B cell (primary cell): ENCODE data around the gene NCOA5. TPM values are rescaled to one million over a fixed set of nuclear protein-coding genes. Genes with fewer than 3 reads are reported as not detected.
A peak's percentile ranks its signal among the peaks of the same experiment; 100 is the strongest.

Experiments used
- ATAC-seq: fragments of 200-7000 bp; cut with Tn5 transposase; one replicate; pipeline ENCODE4 v1.10.0; 2021; ENCODE audit warnings: low read depth, mild to moderate bottlenecking, moderate number of reproducible peaks, moderate library complexity
- CTCF ChIA-PET: fragments of 350-600 bp; sonication (Branson Sonifier 250); formaldehyde crosslinking; loops from one replicate; lab custom pipeline; 2021; ENCODE audit warnings: antibody characterized with exemption, inconsistent platforms; lab: Charles Lee
- POLR2A ChIA-PET: fragments of 350-600 bp; sonication (Branson Sonifier 250); formaldehyde crosslinking; loops from one replicate; lab custom pipeline; 2021; ENCODE audit warnings: antibody characterized with exemption; lab: Charles Lee
- DNase-seq: peaks from one replicate; pipeline ENCODE4 v3.0.0; 2013
- H2AFZ ChIP-seq: 2 replicates; pipeline ENCODE4 v1.6.1; 2012; ENCODE audit warnings: mild to moderate bottlenecking, low read depth, low read length; ENCODE audit not compliant: insufficient read depth, poor library complexity, severe bottlenecking
- H3K27ac ChIP-seq, 2 donors: 1 replicate in 1 of 2; 2 replicates in 1 of 2; pipeline ENCODE4 v1.5.1; 2012 to 2013; ENCODE audit warnings: low read length in 2 of 2, mild to moderate bottlenecking in 2 of 2, moderate library complexity in 1 of 2
- H3K27me3 ChIP-seq, 4 experiments: fragments of 200-600 bp in 1 of 4; sonication (generic) in 1 of 4; replicated peaks in 1 of 4; 1 replicate in 2 of 4; 2 replicates in 2 of 4; pipeline versions ENCODE4 v1.6.1 to v1.7.0; 2013 to 2016; ENCODE audit warnings: low read length in 3 of 4, mild to moderate bottlenecking in 2 of 4, mixed read lengths in 1 of 4, moderate library complexity in 1 of 4; ENCODE audit not compliant: insufficient read depth in 4 of 4, control insufficient read depth in 3 of 4; ENCODE audit errors: control extremely low read depth in 1 of 4
- H3K36me3 ChIP-seq, 2 experiments: replicated peaks in 1 of 2; 1 replicate in 1 of 2; 2 replicates in 1 of 2; pipeline versions ENCODE4 v1.6.1 to v1.7.1; 2013; ENCODE audit warnings: low read length in 1 of 2; ENCODE audit not compliant: insufficient read depth in 2 of 2, control insufficient read depth in 1 of 2; ENCODE audit errors: control extremely low read depth in 1 of 2, extremely low read depth in 1 of 2
- H3K4me1 ChIP-seq, 2 donors: fragments of 200-600 bp in 1 of 2; sonication (generic) in 1 of 2; 1 replicate in 1 of 2; 2 replicates in 1 of 2; pipeline versions ENCODE4 v1.5.1 to v1.6.1; 2013 to 2017; ENCODE audit warnings: low read length in 2 of 2; ENCODE audit not compliant: control insufficient read depth in 2 of 2, insufficient read depth in 2 of 2
- H3K4me2 ChIP-seq: replicated peaks from 2 replicates; pipeline ENCODE3; 2012; ENCODE audit warnings: mild to moderate bottlenecking, low read depth, low read length; ENCODE audit not compliant: poor library complexity, severe bottlenecking
- H3K4me3 ChIP-seq, 5 experiments: fragments of 200-600 bp in 1 of 5; sonication (generic) in 1 of 5; 1 replicate in 3 of 5; 2 replicates in 2 of 5; pipeline versions ENCODE4 v1.5.1 to v1.7.0; 2011 to 2016; ENCODE audit warnings: low read length in 4 of 5, mild to moderate bottlenecking in 4 of 5, low read depth in 2 of 5, control low read depth in 1 of 5, moderate library complexity in 1 of 5; ENCODE audit not compliant: insufficient read depth in 1 of 5; ENCODE audit errors: control extremely low read depth in 1 of 5, extremely low read depth in 1 of 5
- H3K79me2 ChIP-seq: fragments of 200-600 bp; sonication (generic); one replicate; pipeline ENCODE4 v1.6.0; 2016; ENCODE audit warnings: low read length; ENCODE audit not compliant: control insufficient read depth, insufficient read depth
- H3K9ac ChIP-seq: fragments of 200-600 bp; sonication (generic); 2 replicates; pipeline ENCODE4 v1.6.1; 2017; ENCODE audit warnings: mild to moderate bottlenecking, low read length, moderate library complexity
- H3K9me3 ChIP-seq, 3 donors: one replicate each; pipeline versions ENCODE4 v1.6.1 to v1.7.1; 2013; ENCODE audit warnings: low read length in 2 of 3; ENCODE audit not compliant: control insufficient read depth in 2 of 3, insufficient read depth in 1 of 3; ENCODE audit errors: control extremely low read depth in 1 of 3
- H4K20me1 ChIP-seq: 2 replicates; pipeline ENCODE4 v1.6.0; 2012; ENCODE audit warnings: mild to moderate bottlenecking, low read length; ENCODE audit not compliant: insufficient read depth, control insufficient read depth, poor library complexity, severe bottlenecking
- H3K27ac Mint-ChIP-seq: one replicate; pipeline ENCODE4 v1.8.0; 2021; ENCODE audit warnings: mixed read lengths
- H3K27me3 Mint-ChIP-seq: one replicate; pipeline ENCODE4 v1.8.0; 2021; ENCODE audit warnings: mixed read lengths
- H3K4me1 Mint-ChIP-seq: one replicate; pipeline ENCODE4 v1.8.0; 2021; ENCODE audit warnings: mixed read lengths
- H3K4me3 Mint-ChIP-seq: one replicate; pipeline ENCODE4 v1.8.0; 2021; ENCODE audit warnings: mixed read lengths
- H3K9me3 Mint-ChIP-seq: one replicate; pipeline ENCODE4 v1.8.0; 2022; ENCODE audit warnings: mixed read lengths; ENCODE audit not compliant: insufficient read depth
- EZH2 ChIP-seq: IDR thresholded peaks from 2 replicates; pipeline ENCODE4 v1.6.1; 2012; ENCODE audit warnings: borderline replicate concordance, low read depth, mild to moderate bottlenecking, moderate library complexity, low read length; ENCODE audit not compliant: insufficient read depth, poor library complexity, severe bottlenecking
- WGBS: methylation state at CpG from one replicate; pipeline ENCODE4 v1.1.5; 2013; ENCODE audit warnings: missing lambda C conversion rate; ENCODE audit not compliant: insufficient coverage; 5-methylcytosine and 5-hydroxymethylcytosine counted together
- intact Hi-C: fragments of 100-400 bp; cut with micrococcal nuclease; formaldehyde crosslinking; loops from one replicate; pipeline ENCODE4 v1.10.0; 2022
- polyA plus RNA-seq: library from polyadenylated mRNA; depleted of rRNA; stranded (reverse); fragments of >200 nt; gene quantifications from 2 replicates; pipeline ENCODE4 v1.2.3, GENCODE V29; 2012
- total RNA-seq, 2 donors: library from RNA; stranded (reverse); fragments of 120-200 nt in 1 of 2; gene quantifications; 1 replicate in 1 of 2; 2 replicates in 1 of 2; pipeline versions ENCODE4 v1.2.3 to v1.2.4, GENCODE V29; 2013 to 2022
- TF ChIP-seq, protein P1 (sequence below): fragments of 200-600 bp; IDR thresholded peaks from one replicate; pipeline ENCODE4 v1.8.0; 2022; ENCODE audit warnings: antibody characterized with exemption, mild to moderate bottlenecking

The NCOA5 gene
- total and polyA plus RNA-seq, 2 donors (not counting 1 experiment from before 2014, with no cell fraction given) = 26.0 to 41.6 TPM

DNA sequence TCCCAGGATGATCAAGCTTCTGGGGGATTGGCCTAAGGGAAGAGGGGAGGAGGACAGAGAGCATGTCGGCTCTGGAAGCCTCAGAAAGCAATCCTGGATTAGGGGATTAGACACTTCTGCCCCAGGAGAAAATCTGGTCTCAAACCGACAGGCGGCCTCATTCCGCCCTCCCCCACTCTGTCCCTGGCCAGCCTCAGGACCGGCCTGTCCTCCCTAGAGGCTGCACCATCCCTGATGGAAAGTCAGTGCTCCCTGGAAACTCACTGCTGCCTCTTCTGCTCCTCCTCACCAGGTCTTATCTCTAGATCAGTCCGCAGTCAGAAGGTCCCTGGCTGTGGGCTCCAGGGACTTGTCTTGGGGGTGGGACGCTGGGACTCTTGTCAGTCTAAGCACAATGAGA, 61.7 kb downstream of the NCOA5 start:
- intact Hi-C loops = loop anchor here (10.0 kb wide), 1 partner anchor 317 kb away; no protein-coding TSS in a partner anchor
- no peak overlapping the region for H3K4me3 Mint-ChIP-seq
- peaks cover 0 to 17% (median 0%) of the 10 kb centered on the region in 3 donors for H3K9me3 ChIP-seq
- no peak overlapping the region for H2AFZ ChIP-seq
- DNase-seq (no peak), ATAC-seq (no peak)
- H3K27me3 Mint-ChIP-seq = peaks cover 44% of the 10 kb centered on the region
- 83% methylated on average over 6 of the region's 7 CpGs for WGBS
- H3K79me2 ChIP-seq = no peaks in the 10 kb centered on the region
- no peak overlapping the region for H3K4me2 ChIP-seq
- peaks cover under 1 to 8% of the 10 kb centered on the region in 2 donors for H3K4me1 ChIP-seq
- CTCF ChIA-PET = interaction anchor here (3.7 kb wide), 1 partner anchor 15 kb away, joined by 22 read pairs; no protein-coding TSS in a partner anchor
- no peaks in the 10 kb centered on the region for H4K20me1 ChIP-seq
- no peak overlapping the region for H3K27ac Mint-ChIP-seq
- no peak overlapping the region for H3K27ac ChIP-seq
- POLR2A ChIA-PET = no interaction called here
- TF ChIP-seq, protein P1, sequence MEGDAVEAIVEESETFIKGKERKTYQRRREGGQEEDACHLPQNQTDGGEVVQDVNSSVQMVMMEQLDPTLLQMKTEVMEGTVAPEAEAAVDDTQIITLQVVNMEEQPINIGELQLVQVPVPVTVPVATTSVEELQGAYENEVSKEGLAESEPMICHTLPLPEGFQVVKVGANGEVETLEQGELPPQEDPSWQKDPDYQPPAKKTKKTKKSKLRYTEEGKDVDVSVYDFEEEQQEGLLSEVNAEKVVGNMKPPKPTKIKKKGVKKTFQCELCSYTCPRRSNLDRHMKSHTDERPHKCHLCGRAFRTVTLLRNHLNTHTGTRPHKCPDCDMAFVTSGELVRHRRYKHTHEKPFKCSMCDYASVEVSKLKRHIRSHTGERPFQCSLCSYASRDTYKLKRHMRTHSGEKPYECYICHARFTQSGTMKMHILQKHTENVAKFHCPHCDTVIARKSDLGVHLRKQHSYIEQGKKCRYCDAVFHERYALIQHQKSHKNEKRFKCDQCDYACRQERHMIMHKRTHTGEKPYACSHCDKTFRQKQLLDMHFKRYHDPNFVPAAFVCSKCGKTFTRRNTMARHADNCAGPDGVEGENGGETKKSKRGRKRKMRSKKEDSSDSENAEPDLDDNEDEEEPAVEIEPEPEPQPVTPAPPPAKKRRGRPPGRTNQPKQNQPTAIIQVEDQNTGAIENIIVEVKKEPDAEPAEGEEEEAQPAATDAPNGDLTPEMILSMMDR = no peak
- TF ChIP-seq EZH2 = no peak
- H3K4me1 Mint-ChIP-seq = peaks cover 4% of the 10 kb centered on the region
- H3K36me3 ChIP-seq = no peaks in the 10 kb centered on the region
- H3K9ac ChIP-seq = no peak overlapping the region
- no peak overlapping the region for H3K4me3 ChIP-seq
- H3K9me3 Mint-ChIP-seq = no peaks in the 10 kb centered on the region
- peaks cover 0 to 98% (median 32%) of the 10 kb centered on the region in 4 experiments for H3K27me3 ChIP-seq

DNA sequence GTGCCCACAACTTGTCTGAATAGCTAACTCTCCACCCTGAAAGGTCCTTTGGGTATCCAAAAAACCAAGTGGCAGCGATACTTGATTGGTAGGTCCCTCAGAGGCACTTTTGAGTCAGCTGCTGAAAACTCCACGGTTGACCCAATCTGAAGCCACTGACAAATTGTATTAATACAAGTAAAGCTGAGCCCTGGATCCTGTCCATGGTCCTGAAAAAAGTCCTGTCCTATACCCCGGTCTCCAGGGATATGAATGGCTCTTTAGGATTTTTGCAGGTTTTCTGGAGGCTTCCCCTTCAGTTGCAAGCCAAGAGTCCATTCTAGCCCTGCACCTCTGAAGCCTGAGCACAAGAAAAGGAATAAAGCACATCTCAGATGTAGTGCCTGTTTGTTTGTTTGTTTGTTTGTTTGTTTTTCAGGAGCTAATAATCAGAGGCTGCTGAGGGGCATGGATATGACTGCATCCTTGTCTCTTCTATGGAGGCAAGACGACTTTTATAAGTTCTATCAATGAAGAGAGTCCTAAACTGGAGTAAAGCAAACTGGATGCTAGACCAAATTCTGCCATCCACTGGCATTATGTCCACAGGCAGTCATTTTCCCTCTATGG, 62.4 kb downstream of the NCOA5 start:
- Histone ChIP-seq H3K4me3 (no peak overlapping the region), H3K4me1 (peaks cover 8 to 12% of the 10 kb centered on the region in 2 donors), H3K79me2 (no peaks in the 10 kb centered on the region), H3K27me3 (peaks cover 0 to 97% (median 33%) of the 10 kb centered on the region in 4 experiments), H4K20me1 (no peaks in the 10 kb centered on the region), H3K9ac (no peak overlapping the region), H3K27ac (no peak overlapping the region), H3K36me3 (no peaks in the 10 kb centered on the region), H3K4me2 (no peak overlapping the region), H3K9me3 (peaks cover 0 to 17% (median 0%) of the 10 kb centered on the region in 3 donors), H2AFZ (no peak overlapping the region)
- Mint-ChIP-seq H3K4me1 (peaks cover 8% of the 10 kb centered on the region), H3K4me3 (no peak overlapping the region), H3K27ac (no peak overlapping the region), H3K27me3 (peaks cover 37% of the 10 kb centered on the region), H3K9me3 (no peaks in the 10 kb centered on the region)
- ChIA-PET POLR2A (no interaction called here), CTCF (interaction anchor here (3.7 kb wide), 1 partner anchor 14 kb away, joined by 22 read pairs; no protein-coding TSS in a partner anchor)
- WGBS = 25% methylated on average over 3 of the region's 4 CpGs
- ATAC-seq (no peak), DNase-seq (peak; percentile 52)
- intact Hi-C loops = loop anchor here (10.0 kb wide), 1 partner anchor 317 kb away; no protein-coding TSS in a partner anchor
- no peak for TF ChIP-seq EZH2
- TF ChIP-seq, protein P1 = no peak
